Measurements from ENCODE around the gene GALNT16. TPM values are rescaled to one million over a fixed set of nuclear protein-coding genes. Genes with fewer than 3 reads are reported as not detected.

Gene GALNT16
- total RNA-seq, 4 donors from 2014 or later = 2.1 to 4.6 (median 3.4) TPM

GRCh38 chr14:69303086-69303485, 43.1 kb downstream of the GALNT16 start:
- H3K36me3 ChIP-seq = no peaks in the 10 kb centered on the region
- H3K4me1 ChIP-seq = no peaks in the 10 kb centered on the region
- H3K27me3 ChIP-seq = no peaks in the 10 kb centered on the region
- WGBS = 96% methylated on average over 2 of the region's 2 CpGs
- no peak overlapping the region for H3K4me3 ChIP-seq
- peak; percentile 22 to 26 for DNase-seq (ENCODE audit: low spot score in 2 of 2)
- H3K27ac ChIP-seq = no peak overlapping the region
- no peaks in the 10 kb centered on the region for H3K9me3 ChIP-seq
- TF ChIP-seq POLR2AphosphoS5 (IDR thresholded peaks at IDR 0.05) = no peak
- no peak for TF ChIP-seq EP300 (IDR thresholded peaks at IDR 0.05)
- TF ChIP-seq CTCF (IDR thresholded peaks at IDR 0.05) = no peak

GRCh38 chr14:69312608-69313007, 52.6 kb downstream of the GALNT16 start:
- no peak overlapping the region for H3K27ac ChIP-seq
- WGBS = 87% methylated on average over 5 of the region's 5 CpGs
- DNase-seq (ENCODE audit: low spot score in 2 of 2) = peak; percentile 28 to 49
- H3K27me3 ChIP-seq = no peaks in the 10 kb centered on the region
- no peak overlapping the region for H3K4me3 ChIP-seq
- TF ChIP-seq POLR2AphosphoS5 (IDR thresholded peaks at IDR 0.05) (no peak), CTCF (IDR thresholded peaks at IDR 0.05) (no peak), EP300 (IDR thresholded peaks at IDR 0.05) (no peak), POLR2A (IDR thresholded peaks at IDR 0.05) (no peak)
- H3K9me3 ChIP-seq = no peaks in the 10 kb centered on the region
- peaks cover 9% of the 10 kb centered on the region for H3K4me1 ChIP-seq
- H3K36me3 ChIP-seq = no peaks in the 10 kb centered on the region

- WGBS = 94% methylated on average over 5 of the region's 6 CpGs
- Histone ChIP-seq H3K4me3 (no peak overlapping the region), H3K36me3 (no peaks in the 10 kb centered on the region), H3K27ac (no peak overlapping the region), H3K4me1 (peaks cover 14% of the 10 kb centered on the region), H3K9me3 (no peaks in the 10 kb centered on the region), H3K27me3 (no peaks in the 10 kb centered on the region)
- no peak for TF ChIP-seq CTCF (IDR thresholded peaks at IDR 0.05)
- DNase-seq (ENCODE audit: low spot score in 2 of 2) = peak; percentile 45 to 49
Observed at GRCh38 chr14:69313176-69313575, 53.2 kb downstream of the GALNT16 start.

- H3K27ac ChIP-seq = no peak overlapping the region
Observed at GRCh38 chr14:69314327-69314726, 54.4 kb downstream of the GALNT16 start.

GRCh38 chr14:69315301-69315700, 55.3 kb downstream of the GALNT16 start:
- peak; percentile 74 to 78 for DNase-seq (ENCODE audit: low spot score in 2 of 2)
- H3K4me3 ChIP-seq = no peak overlapping the region
- H3K9me3 ChIP-seq = no peaks in the 10 kb centered on the region
- H3K27ac ChIP-seq = peak overlapping the region; percentile 36
- peaks cover 14% of the 10 kb centered on the region for H3K4me1 ChIP-seq
- no peaks in the 10 kb centered on the region for H3K27me3 ChIP-seq
- whole genome bisulfite sequencing = 37% methylated on average over 4 of the region's 4 CpGs
- no peaks in the 10 kb centered on the region for H3K36me3 ChIP-seq
- TF ChIP-seq EP300 (IDR thresholded peaks at IDR 0.05) (no peak), CTCF (IDR thresholded peaks at IDR 0.05) (no peak), POLR2A (IDR thresholded peaks at IDR 0.05) (no peak), POLR2AphosphoS5 (IDR thresholded peaks at IDR 0.05) (no peak)

More at GRCh38 chr14:69314327-69314726, 54.4 kb downstream of the GALNT16 start:
- no peaks in the 10 kb centered on the region for H3K27me3 ChIP-seq
- peak; percentile 33 to 54 for DNase-seq (ENCODE audit: low spot score in 2 of 2)
- 0% methylated on average over 1 of the region's 1 CpG for WGBS
- peaks cover 14% of the 10 kb centered on the region for H3K4me1 ChIP-seq
- no peaks in the 10 kb centered on the region for H3K9me3 ChIP-seq
- no peaks in the 10 kb centered on the region for H3K36me3 ChIP-seq
- no peak overlapping the region for H3K4me3 ChIP-seq
- TF ChIP-seq POLR2A (IDR thresholded peaks at IDR 0.05) (no peak), CTCF (IDR thresholded peaks at IDR 0.05) (no peak), EP300 (IDR thresholded peaks at IDR 0.05) (no peak), POLR2AphosphoS5 (IDR thresholded peaks at IDR 0.05) (no peak)

Measured in suprapubic skin (tissue), 4 donors.